ENCODE results near the gene HGF. TPM values are rescaled to one million over a fixed set of nuclear protein-coding genes. Genes with fewer than 3 reads are reported as not detected.

HGF gene
- total and polyA plus RNA-seq, 2 of the 13 experiments (the other 11 are each of a cell fraction or from before 2014, with no cell fraction given): not detected

GRCh38 chr7:81652225-81652624 lies 117.6 kb downstream of the HGF start:
- Histone ChIP-seq H3K79me2 (ENCODE audit: insufficient read depth, low read length) (no peaks in the 10 kb centered on the region), H3K9me3 (ENCODE audit: low read length) (peaks cover 34% of the 10 kb centered on the region), H4K20me1 (ENCODE audit: insufficient read depth, low read length) (no peaks in the 10 kb centered on the region), H2AFZ (ENCODE audit: low read length) (no peak overlapping the region), H3K27me3 (ENCODE audit: control insufficient read depth in 1 of 2, insufficient read depth in 2 of 2, low read length in 2 of 2) (no peaks in the 10 kb centered on the region), H3K4me3 (replicated peaks in 1 of 3; ENCODE audit: insufficient read depth in 1 of 3, low read depth in 2 of 3, low read length in 3 of 3) (no peak overlapping the region), H3K4me2 (ENCODE audit: low read depth, low read length) (no peak overlapping the region), H3K27ac (ENCODE audit: extremely low read length, insufficient read depth, low read length) (no peak overlapping the region), H3K36me3 (replicated peaks in 1 of 2; ENCODE audit: control insufficient read depth in 1 of 2, insufficient read depth in 2 of 2, low read length in 2 of 2) (no peaks in the 10 kb centered on the region), H3K4me1 (ENCODE audit: insufficient read depth, low read length) (no peaks in the 10 kb centered on the region), H3K9ac (ENCODE audit: insufficient read depth, low read depth, low read length) (no peak overlapping the region)
- intact Hi-C loops (cut with micrococcal nuclease; ENCODE audit: unreplicated experiment) (no loop called here), in situ Hi-C loops (cut with HindIII; ENCODE audit: extremely low pct_ligation_motif_present, low pct_unique_long_range_greater_than_20kb) (no loop called here)
- FAIRE-seq (no peak), DNase-seq (ENCODE audit: low spot score) (no peak), ATAC-seq (no peak)
- ChIA-PET POLR2A (no interaction called here), CTCF (ENCODE audit: low intra/inter-chr PET ratio, low total read pairs) (no interaction called here)
- TF ChIP-seq TAF1 (CRISPR knock-in tag; IDR thresholded peaks at IDR 0.05) (no peak), SCMH1 (CRISPR knock-in tag; IDR thresholded peaks at IDR 0.05; ENCODE audit: borderline replicate concordance) (no peak), SALL2 (CRISPR knock-in tag; IDR thresholded peaks at IDR 0.05) (no peak), SYNCRIP (IDR thresholded peaks at IDR 0.05; ENCODE audit: insufficient read depth, low read depth, low read length) (no peak), RXRA (CRISPR knock-in tag; IDR thresholded peaks at IDR 0.05) (no peak), ZBTB21 (CRISPR knock-in tag; IDR thresholded peaks at IDR 0.05) (no peak), ZNF496 (CRISPR knock-in tag; IDR thresholded peaks at IDR 0.05; ENCODE audit: insufficient replicate concordance) (no peak), KLF6 (CRISPR knock-in tag; IDR thresholded peaks at IDR 0.05) (no peak), ZNF546 (CRISPR knock-in tag; conservative IDR thresholded peaks at IDR 0.05) (no peak), SMARCE1 (IDR thresholded peaks at IDR 0.05; ENCODE audit: borderline replicate concordance) (no peak), HINFP (CRISPR knock-in tag; IDR thresholded peaks at IDR 0.05; ENCODE audit: low read depth) (no peak), FOXP1 (IDR thresholded peaks at IDR 0.05) (no peak), FOXP1 (CRISPR knock-in tag; IDR thresholded peaks at IDR 0.05) (no peak), AGO1 (IDR thresholded peaks at IDR 0.05; ENCODE audit: low read depth, low read length, poor library complexity, severe bottlenecking) (no peak), ELF4 (CRISPR knock-in tag; IDR thresholded peaks at IDR 0.05; ENCODE audit: borderline replicate concordance) (no peak), DPF2 (CRISPR knock-in tag; IDR thresholded peaks at IDR 0.05; ENCODE audit: borderline replicate concordance, low read depth) (no peak), ZNF121 (CRISPR knock-in tag; IDR thresholded peaks at IDR 0.05) (no peak), NFE2L1 (CRISPR knock-in tag; IDR thresholded peaks at IDR 0.05; ENCODE audit: borderline replicate concordance) (no peak), THRA (CRISPR knock-in tag; IDR thresholded peaks at IDR 0.05; ENCODE audit: borderline replicate concordance) (no peak), ZNF607 (CRISPR knock-in tag; IDR thresholded peaks at IDR 0.05; ENCODE audit: borderline replicate concordance) (no peak), POLR2A (IDR thresholded peaks at IDR 0.05; ENCODE audit: insufficient read depth in 1 of 2, low read depth in 2 of 2, low read length in 2 of 2) (no peak)
- BruUV-seq (replicated peaks): no TSS peak
- 10% methylated on average over 1 of the region's 1 CpG for WGBS (ENCODE audit: low lambda C conversion rate)

Measured in HepG2 (cell line).